GM18907 (cell line): ENCODE results near the gene SPN.
A peak's percentile ranks its signal among the peaks of the same experiment; 100 is the strongest.
"Not testable (repeated sequence)": the region's sequence is repeated elsewhere in the genome, so short reads cannot be mapped to it uniquely, and the experiment has no call there.

Experiments
- ATAC-seq: cut with Tn5 transposase; IDR thresholded peaks from one replicate; pipeline ENCODE4 v1.9.1; 2021; ENCODE audit warnings: mild to moderate bottlenecking, moderate library complexity; ENCODE audit not compliant: unreplicated experiment

The SPN gene

DNA sequence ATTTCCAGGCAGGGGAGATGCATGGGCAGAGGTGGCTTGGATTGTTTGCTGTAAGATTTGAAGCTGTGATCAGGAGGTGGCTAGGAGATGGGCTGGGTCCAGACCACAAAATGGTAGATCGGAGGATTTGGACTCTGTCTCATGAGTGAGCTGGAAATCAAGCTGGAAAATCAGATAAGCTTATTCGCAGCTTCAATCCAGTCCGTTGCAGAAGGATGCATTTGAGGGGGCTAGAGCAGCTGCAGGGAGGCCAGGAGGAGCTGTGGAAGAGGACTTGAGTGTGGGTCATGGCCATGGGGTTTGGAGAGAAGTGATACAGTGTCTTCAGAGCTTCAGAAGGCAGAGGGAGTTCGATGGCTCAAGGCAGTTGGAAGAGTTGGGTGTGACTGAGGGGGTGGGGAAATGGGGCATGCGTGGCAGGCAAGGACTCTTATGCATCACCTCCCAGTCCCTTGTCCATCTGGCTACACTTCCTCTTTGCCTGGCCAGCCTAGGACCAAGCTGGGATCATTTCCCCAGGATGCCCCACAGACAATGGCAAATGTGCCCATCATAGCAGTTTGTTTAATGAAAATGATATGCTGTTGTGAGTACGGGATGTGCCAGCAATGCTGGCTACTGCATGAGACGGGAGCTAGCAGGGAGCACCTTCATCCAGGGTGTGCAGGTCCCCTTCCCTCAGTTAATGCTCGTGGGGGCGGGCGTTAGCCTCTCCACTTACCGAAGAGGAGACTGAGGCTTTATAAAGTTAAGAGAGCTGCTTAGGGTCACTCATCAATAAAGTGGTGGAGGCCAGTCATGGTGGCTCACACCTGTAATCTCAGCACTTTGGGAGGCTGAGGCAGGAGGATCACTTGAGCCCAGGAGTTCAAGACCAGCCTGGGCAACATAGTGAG, 36.5 kb downstream of the SPN start:
- no peak for ATAC-seq

GRCh38 chr16:29700253-29700987, 37.4 kb downstream of the SPN start:
- no peak for ATAC-seq

- no peak for ATAC-seq
Observed at GRCh38 chr16:29701214-29701555, 38.1 kb downstream of the SPN start.

GRCh38 chr16:29702269-29702668, 39.2 kb downstream of the SPN start:
- peak; percentile 49 for ATAC-seq

DNA sequence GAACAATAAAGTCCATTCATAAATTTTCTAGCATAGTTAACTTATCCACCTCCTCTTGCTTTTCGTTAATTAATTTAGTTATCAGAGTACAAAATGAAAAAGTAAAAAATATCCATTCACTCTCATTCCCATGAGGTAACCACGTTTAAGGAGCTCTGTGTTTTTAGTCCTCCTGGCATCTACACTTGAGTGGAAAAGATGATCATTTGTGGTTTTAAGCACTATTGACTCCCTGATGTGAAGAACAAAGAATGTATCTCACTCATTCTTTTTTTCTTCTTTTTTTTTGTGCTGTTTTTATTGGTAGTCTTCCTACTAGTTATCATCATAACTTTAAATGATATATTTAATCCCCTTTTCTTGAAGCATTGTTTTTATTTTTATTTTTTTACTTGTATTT, 42.0 kb downstream of the SPN start:
- no peak for ATAC-seq

GRCh38 chr16:29707160-29707559, 44.1 kb downstream of the SPN start:
- ATAC-seq: not testable (repeated sequence)

GRCh38 chr16:29708917-29709600, 46.0 kb downstream of the SPN start:
- ATAC-seq: no peak

- not testable (repeated sequence) for ATAC-seq
Observed at GRCh38 chr16:29709657-29710056, 46.6 kb downstream of the SPN start.

GRCh38 chr16:29710227-29711219, 47.5 kb downstream of the SPN start:
- no peak for ATAC-seq

DNA sequence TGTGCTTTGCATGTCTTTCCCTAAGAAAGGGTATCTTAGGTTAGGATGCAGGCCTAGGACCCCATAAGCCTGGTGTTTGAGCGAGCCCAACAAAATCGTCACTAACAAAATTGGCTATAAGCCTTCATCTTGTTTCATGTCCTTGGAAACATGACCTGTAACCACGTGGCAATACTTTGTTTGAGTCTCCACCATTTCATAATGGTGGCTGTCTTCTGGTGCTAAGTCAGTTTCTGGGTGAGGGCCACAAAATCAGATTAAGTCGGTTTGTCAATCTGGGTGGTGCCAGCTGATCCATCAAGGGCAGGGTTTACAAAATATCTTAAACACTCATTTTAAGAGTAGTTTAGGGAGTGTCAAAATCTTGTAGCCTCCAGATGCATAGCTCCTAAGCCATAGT, 49.8 kb downstream of the SPN start:
- ATAC-seq: no peak

DNA sequence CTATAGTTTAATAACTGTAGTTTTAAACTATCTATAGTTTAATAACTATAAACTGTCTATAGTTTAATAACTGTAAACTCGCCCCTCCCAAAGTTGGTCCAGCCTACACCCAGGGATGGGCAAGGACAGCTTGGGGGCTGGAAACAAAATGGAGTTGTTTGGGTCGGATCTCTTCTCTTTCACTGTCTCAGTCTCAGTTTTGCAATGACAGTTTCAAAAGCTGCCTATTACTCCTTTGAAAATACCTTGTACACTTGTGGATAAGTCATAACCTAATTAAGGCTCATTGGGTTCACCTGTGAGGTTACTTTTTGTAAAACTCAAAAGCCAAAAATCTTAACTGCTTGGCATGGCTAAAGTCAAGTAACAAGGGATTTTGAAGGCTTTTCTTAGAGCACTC, 51.3 kb downstream of the SPN start:
- ATAC-seq: no peak

- no peak for ATAC-seq
Observed at GRCh38 chr16:29714972-29715371, 51.9 kb downstream of the SPN start.

- no peak for ATAC-seq
Observed at GRCh38 chr16:29717113-29717512, 54.1 kb downstream of the SPN start.

DNA sequence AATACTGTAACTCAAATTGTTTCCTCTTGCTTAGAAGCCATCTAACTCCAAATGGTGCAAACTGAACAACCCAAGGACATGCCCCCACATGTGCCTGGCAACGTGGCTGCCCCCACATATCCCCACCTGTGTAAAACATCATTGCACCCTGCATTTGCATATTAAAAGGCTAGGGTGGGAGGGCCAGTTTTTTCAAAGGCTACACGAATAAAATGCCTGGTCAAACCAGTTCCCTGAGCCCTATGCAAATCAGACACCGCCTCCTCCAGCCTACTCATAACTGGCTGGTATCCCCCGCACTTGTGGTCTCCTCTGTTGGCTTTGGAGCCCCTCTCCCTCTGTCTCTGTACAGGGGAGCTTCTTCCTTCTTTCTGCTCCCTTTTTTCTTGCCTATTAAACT, 56.0 kb downstream of the SPN start:
- no peak for ATAC-seq
